A549 treated with ZK216348 at 1 μM for 4 hours (cell line): Measurements from ENCODE around the gene ANTXR2. TPM values are rescaled to one million over a fixed set of nuclear protein-coding genes. Genes with fewer than 3 reads are reported as not detected.

Experiments
- total RNA-seq: library from RNA; stranded (reverse); fragments of 200-300 nt; extraction: Qiagen RNA extraction; gene quantifications from 5 replicates; pipeline ENCODE4 v1.2.3, GENCODE V29; 2022; ENCODE audit warnings: low read depth

The ANTXR2 gene
- 3.7 to 4.6 TPM (median 4.3 TPM) in 5 replicates for total RNA-seq

DNA sequence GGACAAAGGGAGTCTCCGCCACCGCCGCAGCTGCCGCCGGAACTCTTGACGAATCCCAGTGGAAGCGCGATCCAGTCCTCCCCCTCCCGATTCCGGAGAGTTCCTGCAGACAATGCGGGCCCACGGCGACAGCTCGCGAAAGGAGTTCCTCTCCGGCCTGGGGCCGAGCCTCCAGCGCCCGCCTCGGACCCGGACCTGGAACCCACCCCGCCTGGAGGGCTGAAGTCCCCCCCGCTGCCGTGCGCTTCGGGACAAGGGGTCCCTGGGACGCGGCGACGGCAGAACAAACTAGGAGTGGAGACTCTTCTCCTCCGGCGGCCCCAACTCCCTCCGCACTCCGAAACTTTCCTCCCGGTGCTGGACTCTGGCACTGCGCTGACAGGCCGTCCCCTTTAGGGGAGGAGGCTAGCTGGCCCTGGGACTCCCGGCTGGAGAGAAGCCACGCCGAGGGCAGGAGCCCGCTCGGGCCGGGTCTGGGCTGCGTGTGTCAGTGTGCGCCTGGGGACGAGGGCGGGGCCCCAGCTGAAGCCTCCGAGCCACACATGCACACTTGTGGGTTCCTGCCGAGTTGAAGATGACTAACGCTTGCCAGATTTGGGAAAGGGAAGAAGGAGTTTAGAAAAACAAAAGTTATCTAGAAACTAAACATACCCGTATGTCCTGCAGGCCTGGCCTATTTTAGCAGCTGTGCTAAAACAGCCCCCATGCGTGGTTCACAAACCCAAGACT, at the start of gene ANTXR2:
TSS of gene ANTXR2 (minus strand) at position 486 of the 729 bp plus-strand sequence. CDS start 669 bp downstream, outside the sequence.

Other genes starting within 250 kb of the ANTXR2 start
- 0.14 to 0.63 TPM (median 0.27 TPM) in 5 replicates for gene PRDM8, start 124.3 kb upstream of the ANTXR2 start, total RNA-seq
- 0.27 to 0.72 TPM (median 0.32 TPM) in 5 replicates for gene FGF5, start 193.4 kb upstream of the ANTXR2 start, total RNA-seq